ENCODE measurements around the gene ALDH2. TPM values are rescaled to one million over a fixed set of nuclear protein-coding genes. Genes with fewer than 3 reads are reported as not detected.
A peak's percentile ranks its signal among the peaks of the same experiment; 100 is the strongest.

Gene ALDH2
- total and polyA plus RNA-seq, 8 donors: 22.3 to 80.2 (median 40.6) TPM

GRCh38 chr12:111838353-111838752 lies 71.6 kb downstream of the ALDH2 start:
- no peak for ATAC-seq
- Histone ChIP-seq H3K4me1 (peaks cover 8 to 12% (median 10%) of the 10 kb centered on the region in 3 donors), H3K4me3 (no peak overlapping the region), H3K27me3 (no peaks in the 10 kb centered on the region), H3K36me3 (no peaks in the 10 kb centered on the region), H3K27ac (no peak overlapping the region), H3K9me3 (no peaks in the 10 kb centered on the region)
- TF ChIP-seq CTCF (IDR thresholded peaks at IDR 0.05): no peak
- FAIRE-seq: no peak
- intact Hi-C loops (cut with DNase I): no loop called here
- no peak for DNase-seq
- WGBS, 2 donors: 92 to 99% methylated on average over 3 of the region's 3 CpGs

- Histone ChIP-seq H3K4me1 (peaks cover 10 to 23% (median 14%) of the 10 kb centered on the region in 3 donors), H3K4me3 (peak overlapping the region; percentile 91 to 99 (median 97)), H3K36me3 (no peaks in the 10 kb centered on the region), H3K9me3 (no peaks in the 10 kb centered on the region), H3K27ac (peak overlapping the region in 1 of 4 donors; percentile 97), H3K27me3 (no peaks in the 10 kb centered on the region)
- DNase-seq (no peak), FAIRE-seq (no peak), ATAC-seq (no peak)
- intact Hi-C loops (cut with DNase I): no loop called here
- 19 to 24% methylated on average over 11 of the region's 11 CpGs for WGBS, 2 donors
- TF ChIP-seq CTCF (IDR thresholded peaks at IDR 0.05): no peak
These were observed 74.1 kb downstream of the ALDH2 start for GRCh38 chr12:111840807-111841206.

GRCh38 chr12:111841236-111841749 lies 74.6 kb downstream of the ALDH2 start:
- FAIRE-seq: no peak
- 0% methylated on average over 13 of the region's 13 CpGs for WGBS, 2 donors
- TF ChIP-seq CTCF (IDR thresholded peaks at IDR 0.05): no peak
- Histone ChIP-seq H3K4me1 (peaks cover 10 to 23% (median 14%) of the 10 kb centered on the region in 3 donors), H3K36me3 (no peaks in the 10 kb centered on the region), H3K9me3 (no peaks in the 10 kb centered on the region), H3K4me3 (peak overlapping the region; percentile 91 to 99 (median 97)), H3K27ac (peak overlapping the region; percentile 93 to 97 (median 94)), H3K27me3 (no peaks in the 10 kb centered on the region)
- no peak for DNase-seq
- intact Hi-C loops (cut with DNase I): no loop called here
- peak in 2 of 4 donors; percentile 10 to 41 for ATAC-seq

- ATAC-seq (peak; percentile 94 to 97 (median 96)), DNase-seq (peak; percentile 88 to 97 (median 94)), FAIRE-seq (no peak)
- WGBS, 2 donors: 0% methylated on average over 73 to 84 of the region's 84 CpGs
- no peak for TF ChIP-seq CTCF (IDR thresholded peaks at IDR 0.05)
- H3K36me3 ChIP-seq: no peaks in the 10 kb centered on the region
- no peaks in the 10 kb centered on the region for H3K9me3 ChIP-seq
- H3K4me3 ChIP-seq: peak within 1 kb of the TSS; percentile 91 to 99 (median 97)
- intact Hi-C loops (cut with DNase I): no loop called here
- H3K4me1 ChIP-seq: peaks cover 10 to 23% (median 14%) of the 10 kb centered on the region in 3 donors
- peak within 1 kb of the TSS; percentile 93 to 97 (median 94) for H3K27ac ChIP-seq
- H3K27me3 ChIP-seq: no peaks in the 10 kb centered on the region
These were observed 75.2 kb downstream of the ALDH2 start, which contains the start of gene MAPKAPK5 for GRCh38 chr12:111841750-111842555. Gene MAPKAPK5 (plus strand): TSS chr12:111842228. CDS start chr12:111842734, 506 bp downstream.

Measured in pancreas (tissue), 10 donors.